HG03520 (cell line): ENCODE measurements around the gene ZFP69.
A peak's percentile ranks its signal among the peaks of the same experiment; 100 is the strongest.
"Not testable (repeated sequence)": the region's sequence is repeated elsewhere in the genome, so short reads cannot be mapped to it uniquely, and the experiment has no call there.

ENCODE experiments used
- ATAC-seq: cut with Tn5 transposase; IDR thresholded peaks from one replicate; pipeline ENCODE4 v1.9.1; 2021; ENCODE audit warnings: mild to moderate bottlenecking, moderate library complexity; ENCODE audit not compliant: unreplicated experiment

Gene ZFP69

GRCh38 chr1:40476924-40477677 is at the start of gene ZFP69:
Gene ZFP69, plus strand, starts transcription at chr1:40477290. Its CDS starts 2,072 bp downstream, at chr1:40479362.
- ATAC-seq, result no peak

GRCh38 chr1:40431385-40431784 is 45.7 kb upstream of the ZFP69 start:
- no peak for ATAC-seq

DNA sequence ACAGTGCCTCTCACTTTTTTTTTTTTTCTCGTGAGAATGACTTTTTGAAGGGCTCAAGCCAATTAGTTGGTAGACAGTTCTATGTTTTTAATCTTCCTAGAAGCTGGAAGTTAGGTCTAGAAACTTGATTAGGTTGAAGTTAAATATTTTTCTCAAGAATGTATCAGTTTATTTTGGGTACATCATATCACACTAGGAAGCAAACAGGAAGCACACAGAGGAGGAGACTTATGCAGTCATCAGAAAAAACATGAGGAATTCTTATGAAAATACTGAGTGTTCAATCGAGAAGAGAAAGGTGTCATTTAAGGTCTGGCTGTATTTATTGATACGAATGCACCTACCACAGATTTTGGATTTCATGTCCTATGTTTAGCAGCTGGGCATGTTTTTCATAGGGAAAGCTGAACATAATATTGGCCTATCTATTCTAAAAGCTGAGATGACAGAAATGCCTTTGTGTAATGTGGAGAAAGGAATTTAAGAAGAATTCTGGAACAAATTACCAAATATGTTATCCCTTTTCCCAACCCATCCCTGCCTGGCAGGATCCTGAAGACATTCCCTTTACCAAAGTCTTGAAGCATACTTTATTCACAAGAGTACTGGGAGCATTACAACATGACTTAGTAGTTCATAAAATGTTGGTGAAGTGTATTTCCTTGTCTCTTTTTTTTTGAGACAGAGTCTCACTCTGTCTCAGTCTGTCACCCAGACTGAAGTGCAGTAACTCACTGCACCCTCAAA is 44.3 kb upstream of the ZFP69 start:
- no peak for ATAC-seq

GRCh38 chr1:40435471-40435870 is 41.6 kb upstream of the ZFP69 start:
- no peak for ATAC-seq

GRCh38 chr1:40435876-40436275 is 41.2 kb upstream of the ZFP69 start:
- no peak for ATAC-seq

- ATAC-seq, result no peak
Measured at GRCh38 chr1:40438391-40439015, 38.6 kb upstream of the ZFP69 start.

DNA sequence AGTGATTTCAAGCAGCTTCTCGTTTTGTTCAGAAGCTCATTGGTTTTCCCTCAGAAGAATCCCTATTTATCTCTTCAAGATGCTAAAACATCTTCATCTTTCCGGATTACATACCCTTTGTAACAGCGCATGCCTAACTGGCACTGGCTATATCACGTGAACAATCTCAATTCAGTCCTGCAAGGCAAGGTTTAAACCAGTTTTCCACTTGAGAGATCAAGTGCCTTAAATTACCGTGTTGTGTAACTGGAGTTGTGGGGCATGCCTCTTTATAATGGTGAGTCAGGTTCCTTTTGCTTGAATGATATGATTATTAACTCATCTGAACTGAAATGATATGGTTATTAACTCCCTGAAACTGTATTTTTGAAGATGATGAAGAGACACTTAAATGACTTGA is 37.8 kb upstream of the ZFP69 start:
- no peak for ATAC-seq

DNA sequence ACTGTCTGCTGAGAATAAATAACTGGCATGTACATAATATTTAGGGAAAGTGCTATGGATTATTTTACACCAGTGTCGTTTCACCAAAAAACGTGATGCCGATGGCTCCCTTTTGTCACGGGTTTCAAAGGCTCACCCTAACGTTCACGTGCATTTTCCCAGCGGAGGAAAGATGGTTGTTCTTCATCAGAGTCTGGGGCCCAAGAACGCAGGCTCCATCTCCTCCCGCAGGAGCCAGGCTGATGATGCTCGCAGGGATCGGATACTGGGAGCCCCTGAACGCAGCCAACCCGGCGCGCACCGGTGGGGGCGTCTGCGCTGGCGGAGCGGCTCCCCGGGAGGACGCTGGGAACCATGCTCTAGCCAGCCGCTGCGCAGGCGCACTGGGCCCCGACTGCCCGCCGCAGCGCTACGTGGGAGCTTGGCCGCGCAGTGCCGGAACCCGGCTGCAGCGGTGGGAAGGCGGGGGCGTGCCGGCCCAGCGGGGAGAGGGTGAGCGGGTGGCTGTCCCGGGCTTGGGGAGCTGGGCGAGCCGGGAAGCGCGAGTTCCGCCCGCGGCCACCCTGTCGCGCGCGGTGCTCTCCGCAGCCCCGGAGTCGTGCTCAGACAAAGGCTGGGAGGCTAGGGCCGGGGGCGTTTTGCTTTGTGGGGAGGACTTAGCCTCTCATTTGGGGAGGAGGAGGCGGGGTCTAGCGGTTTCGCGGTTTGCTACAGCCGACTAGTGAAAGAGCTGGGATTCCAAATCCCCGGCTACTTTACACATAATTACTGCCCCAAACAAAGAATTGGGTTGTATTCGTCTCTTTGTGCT is 27.2 kb upstream of the ZFP69 start, which contains the start of gene ZFP69B:
Gene ZFP69B, plus strand, starts transcription at position 793 of the 811 bp plus-strand sequence. CDS start 486 bp downstream, outside the sequence.
- ATAC-seq, result peak; percentile 74

DNA sequence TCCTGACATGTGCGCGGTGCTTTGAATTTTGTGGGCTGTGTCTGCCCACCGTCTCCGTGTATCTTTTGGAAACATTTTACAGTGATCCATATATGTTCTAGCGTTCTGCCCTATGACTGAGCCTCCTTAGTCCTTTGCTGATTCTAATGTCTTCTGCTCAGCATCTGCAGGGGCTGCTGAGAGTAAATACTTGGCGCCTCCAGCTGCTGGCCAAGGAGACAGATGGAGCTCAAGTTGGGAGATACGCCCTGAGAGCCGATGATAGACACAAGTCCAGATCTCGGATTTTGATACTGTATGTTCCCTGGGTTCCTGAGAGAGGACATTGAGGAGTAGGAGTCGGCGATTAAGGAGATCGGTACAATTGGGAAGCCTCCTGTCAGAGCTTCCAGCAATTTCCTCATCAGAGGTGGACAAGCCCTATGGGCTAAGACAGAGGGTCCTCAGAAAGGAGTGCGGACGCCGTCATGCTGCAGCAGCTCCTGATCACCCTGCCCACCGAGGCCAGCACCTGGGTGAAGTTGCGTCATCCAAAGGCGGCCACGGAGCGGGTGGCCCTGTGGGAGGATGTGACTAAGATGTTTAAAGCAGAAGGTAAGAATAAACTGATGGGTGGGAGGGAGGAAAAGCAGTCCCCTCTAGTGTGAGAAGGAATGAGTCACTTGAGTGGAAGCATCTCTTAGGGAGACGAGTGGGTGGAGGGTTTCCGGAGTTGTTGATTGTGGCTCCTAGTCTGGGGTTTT is 26.4 kb upstream of the ZFP69 start:
- ATAC-seq, result peak; percentile 44

DNA sequence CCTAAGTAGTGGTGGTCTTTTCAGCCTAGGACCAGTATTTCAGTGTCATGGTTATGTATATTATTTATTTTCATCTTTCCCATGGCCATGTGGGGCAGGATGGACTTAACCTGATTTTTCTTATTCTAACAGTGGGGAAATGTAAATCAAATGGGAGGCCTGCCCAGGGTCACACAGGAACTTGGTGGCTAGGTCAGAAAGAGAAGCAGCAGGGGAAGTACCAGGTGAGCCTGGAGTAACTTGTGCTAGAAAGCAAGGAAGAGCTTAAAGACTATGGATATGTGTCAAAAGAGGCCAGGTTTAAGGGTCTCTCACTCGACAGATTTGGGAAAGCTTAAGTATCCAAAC is 25.9 kb upstream of the ZFP69 start:
- no peak for ATAC-seq

DNA sequence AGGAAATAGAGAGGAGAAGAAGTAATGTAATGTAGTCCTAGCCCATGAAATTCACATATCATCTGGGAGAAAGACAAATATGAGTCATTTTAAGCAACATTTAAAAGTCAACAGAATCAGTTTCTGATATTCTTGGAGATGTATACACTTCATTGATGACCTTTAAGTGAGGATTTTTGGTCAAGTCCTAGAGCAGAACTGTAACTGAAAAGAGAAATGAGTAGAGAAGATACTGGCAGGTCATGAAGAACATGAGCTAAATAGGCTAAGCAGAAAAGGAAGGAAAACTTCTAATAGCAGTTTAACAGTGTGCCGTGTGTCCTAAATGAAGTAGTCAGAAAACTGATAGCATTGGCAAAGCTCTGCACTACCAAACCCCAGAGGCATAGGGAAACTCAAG is 22.2 kb upstream of the ZFP69 start:
- ATAC-seq, result no peak

- ATAC-seq, result no peak
Measured at GRCh38 chr1:40462956-40463590, 14.0 kb upstream of the ZFP69 start.

DNA sequence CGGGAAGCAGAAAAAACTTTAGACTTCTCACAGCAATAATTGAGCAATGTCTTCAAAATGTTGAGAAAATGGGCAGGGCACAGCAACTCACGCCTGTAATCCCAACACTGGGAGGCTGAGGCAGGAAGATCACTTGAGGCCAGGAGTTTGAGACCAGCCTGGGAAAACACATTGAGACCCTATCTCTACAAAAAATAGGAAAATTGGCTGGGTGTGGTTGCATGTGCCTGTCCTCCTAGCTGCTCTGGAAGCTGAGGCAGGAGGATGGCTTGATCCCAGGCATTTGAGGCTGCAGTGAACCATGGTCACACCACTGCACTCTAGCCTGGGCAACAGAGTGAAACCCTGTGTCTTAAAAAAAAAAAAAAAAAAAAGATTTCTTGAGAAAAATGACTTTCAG is 7.8 kb upstream of the ZFP69 start:
- no peak for ATAC-seq

DNA sequence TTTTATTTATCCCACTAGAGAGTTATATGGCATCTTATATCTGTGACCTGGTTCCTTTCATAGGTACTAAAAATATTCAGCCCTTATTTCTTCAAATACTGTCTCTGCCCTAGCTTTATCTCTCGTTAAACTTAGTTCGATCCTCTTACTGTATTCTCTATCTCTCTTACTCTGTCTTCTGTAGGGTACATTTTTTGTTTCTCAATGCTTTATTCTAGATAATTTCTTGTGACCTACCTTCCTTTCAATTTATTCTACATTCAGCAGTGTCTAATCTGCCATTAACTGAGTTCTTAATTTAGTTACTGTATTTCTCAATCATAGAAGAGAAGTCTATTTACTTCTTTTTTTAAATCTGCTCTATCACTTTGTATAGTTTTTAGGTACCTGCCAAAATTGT is 1.8 kb upstream of the ZFP69 start:
- ATAC-seq, result no peak

- no peak for ATAC-seq
Measured at GRCh38 chr1:40477678-40478053, 576 bp downstream of the ZFP69 start.

GRCh38 chr1:40478276-40478675 is 1.2 kb downstream of the ZFP69 start:
- no peak for ATAC-seq

DNA sequence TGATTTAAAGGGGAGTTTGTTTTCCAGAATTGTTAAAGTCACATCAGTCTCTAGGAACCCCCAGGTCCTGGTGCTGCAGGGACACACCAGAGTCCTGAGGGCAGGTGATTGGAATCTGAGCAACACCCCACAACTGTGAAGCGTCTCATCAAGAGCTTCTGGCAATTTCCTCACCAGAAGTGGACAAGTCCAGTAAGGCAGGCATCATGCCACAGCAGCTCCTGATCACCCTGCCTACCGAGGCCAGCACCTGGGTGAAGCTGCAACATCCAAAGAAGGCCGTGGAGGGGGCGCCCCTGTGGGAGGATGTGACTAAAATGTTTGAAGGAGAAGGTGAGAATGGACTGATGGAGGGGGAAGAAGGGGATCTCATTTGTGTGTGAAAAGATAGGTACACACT is 2.1 kb downstream of the ZFP69 start:
- ATAC-seq, result no peak

GRCh38 chr1:40495315-40495903 is 18.3 kb downstream of the ZFP69 start:
- ATAC-seq, result no peak

GRCh38 chr1:40502651-40503050 is 25.6 kb downstream of the ZFP69 start:
- ATAC-seq, result not testable (repeated sequence)

GRCh38 chr1:40507973-40508372 is 30.9 kb downstream of the ZFP69 start:
- ATAC-seq, result no peak
